ENCODE data around the gene MTX3.

The MTX3 gene

GRCh38 chr5:79932510-79933504 is 58.3 kb downstream of the MTX3 start:
- Histone ChIP-seq H3K27me3 (ENCODE audit: low read depth, low read length) (no peaks in the 10 kb centered on the region), H3K9me3 (ENCODE audit: control insufficient read depth in 1 of 2, low read length in 2 of 2) (no peaks in the 10 kb centered on the region), H3K4me1 (ENCODE audit: control insufficient read depth in 1 of 2, insufficient read depth in 2 of 2, low read length in 2 of 2) (no peaks in the 10 kb centered on the region), H3K4me3 (ENCODE audit: low read depth in 1 of 2, low read length in 2 of 2) (no peak overlapping the region), H3K27ac (ENCODE audit: low read length) (no peak overlapping the region), H3K36me3 (ENCODE audit: control insufficient read depth in 1 of 2, insufficient read depth in 2 of 2, low read length in 2 of 2) (no peaks in the 10 kb centered on the region)

GRCh38 chr5:79931866-79932265 is 59.2 kb downstream of the MTX3 start:
- H3K27me3 ChIP-seq (ENCODE audit: low read depth, low read length), result no peaks in the 10 kb centered on the region
- H3K27ac ChIP-seq (ENCODE audit: low read length), result no peak overlapping the region
- H3K9me3 ChIP-seq (ENCODE audit: control insufficient read depth in 1 of 2, low read length in 2 of 2), result no peaks in the 10 kb centered on the region
- H3K4me1 ChIP-seq (ENCODE audit: control insufficient read depth in 1 of 2, insufficient read depth in 2 of 2, low read length in 2 of 2), result no peaks in the 10 kb centered on the region
- no peaks in the 10 kb centered on the region for H3K36me3 ChIP-seq (ENCODE audit: control insufficient read depth in 1 of 2, insufficient read depth in 2 of 2, low read length in 2 of 2)
- no peak overlapping the region for H3K4me3 ChIP-seq (ENCODE audit: low read depth in 1 of 2, low read length in 2 of 2)

GRCh38 chr5:79931409-79931808 is 59.7 kb downstream of the MTX3 start:
- no peaks in the 10 kb centered on the region for H3K9me3 ChIP-seq (ENCODE audit: control insufficient read depth in 1 of 2, low read length in 2 of 2)
- H3K27me3 ChIP-seq (ENCODE audit: low read depth, low read length), result no peaks in the 10 kb centered on the region
- H3K27ac ChIP-seq (ENCODE audit: low read length), result no peak overlapping the region
- no peak overlapping the region for H3K4me3 ChIP-seq (ENCODE audit: low read depth in 1 of 2, low read length in 2 of 2)
- no peaks in the 10 kb centered on the region for H3K4me1 ChIP-seq (ENCODE audit: control insufficient read depth in 1 of 2, insufficient read depth in 2 of 2, low read length in 2 of 2)
- no peaks in the 10 kb centered on the region for H3K36me3 ChIP-seq (ENCODE audit: control insufficient read depth in 1 of 2, insufficient read depth in 2 of 2, low read length in 2 of 2)

- Histone ChIP-seq H3K4me1 (ENCODE audit: control insufficient read depth in 1 of 2, insufficient read depth in 2 of 2, low read length in 2 of 2) (no peaks in the 10 kb centered on the region), H3K4me3 (ENCODE audit: low read depth in 1 of 2, low read length in 2 of 2) (no peak overlapping the region), H3K27ac (ENCODE audit: low read length) (no peak overlapping the region), H3K27me3 (ENCODE audit: low read depth, low read length) (no peaks in the 10 kb centered on the region), H3K9me3 (ENCODE audit: control insufficient read depth in 1 of 2, low read length in 2 of 2) (no peaks in the 10 kb centered on the region), H3K36me3 (ENCODE audit: control insufficient read depth in 1 of 2, insufficient read depth in 2 of 2, low read length in 2 of 2) (no peaks in the 10 kb centered on the region)
Observed at GRCh38 chr5:79929095-79929494, 62.0 kb downstream of the MTX3 start.

Measured in muscle layer of duodenum (tissue), 2 donors.